DMS79 treated with DMSO at 0.1 percent for 48 hours (cell line): Measurements from ENCODE around the gene TASP1.

Experiments
- DNase-seq: peaks from one replicate; lab custom pipeline; 2025; lab: John Stamatoyannopoulos, UW

The TASP1 gene

DNA sequence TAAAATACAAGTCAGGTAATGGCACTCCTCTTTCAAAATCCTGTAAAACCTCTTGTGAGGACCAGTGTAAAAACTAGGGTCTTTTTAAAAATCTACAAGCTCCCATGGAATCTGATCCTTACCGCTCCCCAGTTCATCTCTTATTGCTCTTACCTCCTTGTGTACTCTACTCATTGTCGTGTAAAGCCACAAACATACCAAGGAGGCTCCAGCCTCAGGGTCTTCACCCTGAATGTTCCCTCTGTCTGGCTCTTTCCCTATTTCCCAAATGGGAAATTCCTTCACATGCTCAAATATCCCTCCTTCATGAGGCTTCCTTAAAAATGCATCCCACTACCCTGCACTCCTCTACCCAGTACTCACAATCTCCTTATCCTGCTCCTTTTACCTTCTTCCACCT, 67.1 kb downstream of the TASP1 start:
- no peak for DNase-seq

DNA sequence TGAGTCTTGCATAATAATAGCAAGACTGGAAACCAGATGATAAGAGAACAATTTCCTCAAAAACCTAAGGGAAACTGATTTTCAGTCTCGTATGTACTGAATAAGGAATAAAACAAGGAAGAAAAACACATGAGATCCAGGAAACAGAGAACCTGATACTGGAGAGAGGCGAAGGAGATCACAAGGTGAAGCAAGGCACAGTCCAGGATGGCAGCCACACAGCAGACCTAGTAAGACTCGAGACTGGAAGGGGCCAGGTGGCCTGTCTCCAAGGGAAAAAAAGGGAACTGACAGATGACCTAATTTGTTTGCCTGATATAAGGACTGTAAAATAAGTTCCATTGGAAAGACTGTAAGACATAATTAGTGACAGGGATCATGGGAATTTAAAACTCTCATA, 71.1 kb downstream of the TASP1 start:
- DNase-seq, result no peak

DNA sequence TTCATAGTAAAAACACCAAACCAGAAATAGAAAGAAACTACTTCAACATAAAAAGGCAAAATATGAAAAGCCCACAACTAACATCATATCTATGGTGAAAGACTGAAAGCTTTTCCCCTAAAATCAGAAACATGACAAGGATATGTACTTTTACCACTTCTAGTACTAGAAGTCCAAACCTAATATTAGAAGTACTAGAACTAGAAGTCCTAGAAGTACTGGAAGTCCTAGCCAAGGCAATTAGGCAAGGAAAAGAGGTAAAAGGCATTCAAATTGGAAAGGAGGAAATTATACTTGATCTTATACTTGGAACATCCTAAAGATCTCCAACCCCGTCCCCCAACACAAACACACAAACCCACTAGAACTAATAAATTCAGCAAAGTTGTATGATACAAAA, 74.9 kb downstream of the TASP1 start:
- no peak for DNase-seq

DNA sequence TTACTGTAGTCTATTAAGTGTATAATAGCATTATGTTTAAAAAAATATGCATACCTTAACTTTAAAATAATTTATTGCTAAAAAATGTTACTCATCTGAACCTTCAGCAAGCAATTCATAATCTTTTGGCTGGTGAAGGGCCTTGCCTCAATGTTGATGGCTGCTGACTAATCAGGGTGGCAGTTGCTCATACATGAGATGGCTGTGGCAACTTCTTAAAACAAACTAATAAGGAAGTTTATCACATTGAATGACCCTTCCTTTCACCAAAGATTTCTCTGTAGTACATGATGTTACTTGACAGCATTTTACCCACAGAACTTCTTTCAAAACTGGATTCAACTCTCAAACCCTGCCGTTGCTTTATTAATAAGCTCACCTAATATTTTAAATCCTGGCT, 84.0 kb downstream of the TASP1 start:
- DNase-seq, result no peak

DNA sequence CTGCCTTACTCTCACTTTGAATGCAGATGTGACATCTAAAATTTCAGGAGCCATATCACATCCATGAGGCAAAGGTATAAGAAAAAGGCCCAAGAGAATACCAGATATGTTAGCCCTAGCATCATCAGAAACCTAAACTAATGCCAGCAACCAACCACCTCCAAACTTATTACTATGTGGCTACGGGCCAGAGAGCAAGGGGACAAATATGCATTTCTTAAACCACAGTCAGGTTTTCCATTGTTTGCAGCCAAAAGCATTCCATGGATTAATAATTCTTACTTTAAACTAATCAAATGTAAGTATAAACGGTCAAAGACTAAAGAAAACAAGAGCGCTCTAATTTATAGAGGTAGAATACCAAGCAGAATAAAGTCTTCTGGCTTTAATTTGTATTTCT, 84.7 kb downstream of the TASP1 start:
- DNase-seq, result no peak

DNA sequence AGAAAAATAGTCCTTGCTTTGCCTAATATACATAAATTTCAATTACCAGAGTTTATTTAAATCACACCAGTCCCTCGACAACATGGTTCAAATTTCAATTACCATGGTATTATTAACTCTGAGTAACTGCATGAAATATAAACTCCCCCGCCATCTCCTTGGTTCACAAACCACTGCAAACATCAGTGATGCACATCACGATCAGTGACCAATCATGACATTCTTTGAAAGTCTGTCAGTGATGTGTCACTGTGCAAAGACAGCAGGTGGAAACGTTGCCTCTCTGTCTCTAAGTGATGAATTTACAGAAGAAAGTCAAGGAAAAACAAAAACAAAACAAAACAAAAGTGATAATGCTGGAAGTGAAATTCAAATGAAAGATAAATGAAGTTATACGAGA, 86.7 kb downstream of the TASP1 start:
- DNase-seq, result no peak

DNA sequence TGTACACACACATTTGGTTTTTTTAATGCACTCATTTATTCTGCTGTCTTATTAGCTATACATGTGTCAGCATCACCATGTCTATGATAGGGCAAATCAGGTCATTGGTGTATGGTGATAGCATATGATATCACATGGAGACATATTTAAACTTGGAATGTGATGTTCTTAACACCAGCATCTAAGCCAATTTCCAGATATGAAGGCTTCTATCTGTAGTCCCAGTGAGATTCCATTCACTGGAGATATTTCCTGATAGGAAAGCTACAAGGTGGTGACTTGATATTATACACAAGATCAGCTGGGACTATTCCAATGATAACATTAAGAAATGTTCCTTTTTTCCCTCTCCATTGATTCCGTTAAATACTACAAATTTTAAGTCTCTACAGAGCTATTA, 89.3 kb downstream of the TASP1 start:
- DNase-seq, result no peak

DNA sequence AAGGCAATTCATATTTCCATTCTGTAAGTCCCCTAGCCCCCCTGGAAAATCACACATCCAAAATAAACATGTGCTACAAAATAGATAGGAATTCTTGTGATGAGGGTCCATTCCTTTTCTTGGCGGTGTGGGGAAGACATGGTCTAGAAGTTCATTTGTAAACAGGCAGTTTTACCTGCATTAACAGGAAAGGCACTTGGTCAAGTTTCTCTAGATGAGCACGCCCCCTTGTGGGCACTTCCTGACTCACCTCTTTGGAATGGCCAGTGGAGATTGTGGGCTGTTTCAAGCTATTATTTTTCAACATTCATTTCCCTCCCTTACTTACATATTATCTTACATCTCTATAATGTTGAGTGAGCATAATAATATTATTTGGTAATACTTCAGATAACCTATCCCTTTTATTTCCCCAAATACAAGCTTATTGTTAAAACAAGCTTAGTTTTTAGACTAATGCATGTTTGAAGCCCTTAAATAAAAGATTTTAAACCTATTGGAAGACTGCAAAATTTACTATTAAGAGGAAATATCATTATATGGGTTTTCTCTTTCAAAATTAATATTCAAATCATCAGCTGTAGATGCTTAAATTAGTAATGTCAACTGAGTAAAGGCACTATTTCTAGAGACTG, 92.1 kb downstream of the TASP1 start:
- peak; percentile 38 for DNase-seq

DNA sequence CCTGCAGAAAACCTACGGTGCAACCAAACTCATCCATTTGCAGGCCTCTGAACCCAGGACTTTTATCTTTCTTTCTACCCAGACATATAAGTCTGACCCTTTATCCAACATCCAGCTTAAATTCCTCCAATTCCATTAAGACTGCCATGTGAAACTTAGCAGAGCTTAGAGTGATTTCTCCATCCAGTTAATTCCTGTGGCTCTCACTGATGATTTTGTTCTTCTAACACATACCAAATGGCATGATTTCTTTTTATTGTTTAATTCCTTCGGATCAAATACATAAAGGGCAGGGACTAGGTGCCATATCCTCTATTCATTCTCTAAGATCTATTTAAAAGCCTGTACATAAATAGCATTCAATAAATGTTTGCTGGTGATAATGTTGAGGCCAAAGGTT, 92.9 kb downstream of the TASP1 start:
- DNase-seq, result no peak

DNA sequence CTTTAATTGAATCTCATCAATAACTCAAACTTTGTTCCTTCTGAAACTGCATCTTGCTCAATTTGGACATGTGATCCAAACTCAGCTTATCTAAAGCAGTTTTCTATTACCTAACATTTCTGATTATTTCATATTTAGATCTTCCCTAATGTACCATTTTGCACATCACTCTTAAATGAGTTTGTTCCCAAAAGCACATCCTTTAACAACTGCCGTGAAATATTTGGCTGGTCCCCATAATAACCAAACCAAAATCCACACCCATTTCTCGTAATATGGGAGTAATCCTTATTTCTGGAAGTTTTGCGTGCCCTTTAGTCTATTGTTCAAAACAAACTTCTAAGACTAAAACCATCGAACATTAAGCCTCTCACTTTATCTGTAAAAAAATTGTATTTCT, 94.9 kb downstream of the TASP1 start:
- no peak for DNase-seq

DNA sequence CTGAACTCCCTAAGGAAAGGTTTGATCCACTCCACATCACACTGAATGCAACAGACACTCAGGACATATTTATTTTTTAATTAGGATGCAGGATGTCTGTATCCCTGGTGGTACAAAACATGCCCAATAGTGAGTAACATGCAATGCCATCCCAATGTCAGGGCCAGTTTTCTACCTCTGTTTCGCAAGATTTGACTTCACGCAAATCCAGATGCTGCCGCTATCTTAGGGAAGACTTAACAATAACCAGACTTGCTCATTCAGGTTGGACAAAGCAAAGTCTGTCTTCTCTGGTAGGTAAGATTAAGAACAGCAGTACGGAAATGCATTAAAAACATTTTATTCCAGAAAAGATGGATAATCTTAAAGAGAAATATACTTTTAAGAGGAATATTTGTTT, 103.1 kb downstream of the TASP1 start:
- DNase-seq, result no peak

DNA sequence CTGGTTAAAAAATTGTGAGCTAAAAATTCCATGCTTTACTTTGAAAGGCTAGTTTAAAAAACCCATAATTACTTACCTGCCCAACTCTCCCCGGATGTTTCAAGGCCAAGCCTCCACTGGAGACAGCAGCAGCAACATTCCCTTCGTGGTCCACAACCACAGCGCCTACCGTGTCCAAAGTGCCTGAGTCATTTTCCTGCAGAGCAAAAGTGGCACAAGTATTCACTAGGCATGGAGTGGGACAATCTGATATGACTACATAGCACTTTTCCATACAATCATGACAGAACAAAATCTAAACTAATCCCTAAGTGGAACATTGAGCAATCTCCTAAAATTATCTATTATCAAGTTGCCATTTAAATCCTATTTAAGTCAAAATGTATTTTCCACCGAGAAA, 104.8 kb downstream of the TASP1 start:
- DNase-seq, result no peak

DNA sequence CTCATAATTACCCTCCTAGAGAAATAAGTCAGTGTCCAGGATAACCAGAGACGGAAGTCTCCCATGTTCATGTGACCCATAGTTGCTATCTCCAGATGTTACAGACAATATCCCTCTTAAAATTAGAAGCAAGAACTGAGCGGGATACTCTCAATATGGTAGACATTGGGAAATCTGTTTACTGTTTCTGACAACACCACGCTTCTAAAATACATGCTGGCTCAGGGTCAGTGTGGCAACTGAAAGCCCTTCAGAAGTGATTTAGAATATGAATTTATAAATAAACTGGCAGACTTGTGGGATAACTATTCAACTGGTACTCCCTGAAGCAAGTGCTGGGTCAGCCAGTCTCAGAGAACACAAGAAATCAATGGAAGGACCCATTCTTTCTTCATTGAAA, 108.6 kb downstream of the TASP1 start:
- DNase-seq, result no peak

DNA sequence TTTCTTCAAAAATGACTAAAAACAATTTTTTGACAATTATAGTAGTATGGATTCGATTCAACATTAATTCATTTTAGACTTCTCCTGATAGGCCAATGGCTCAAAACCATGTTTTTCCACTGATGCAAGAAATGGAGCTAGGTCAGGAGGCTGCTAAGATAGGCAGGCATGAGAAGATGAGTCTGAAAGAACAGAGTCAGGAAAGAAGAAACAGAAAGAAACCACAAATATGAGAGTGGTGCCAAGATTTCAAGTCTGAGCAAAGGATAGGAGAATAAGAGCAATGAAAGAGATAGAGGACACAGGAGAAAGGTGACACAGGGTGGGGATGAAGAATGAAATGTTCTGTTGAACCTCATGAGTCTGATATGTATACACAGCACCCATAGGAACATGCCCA, 112.2 kb downstream of the TASP1 start:
- no peak for DNase-seq

DNA sequence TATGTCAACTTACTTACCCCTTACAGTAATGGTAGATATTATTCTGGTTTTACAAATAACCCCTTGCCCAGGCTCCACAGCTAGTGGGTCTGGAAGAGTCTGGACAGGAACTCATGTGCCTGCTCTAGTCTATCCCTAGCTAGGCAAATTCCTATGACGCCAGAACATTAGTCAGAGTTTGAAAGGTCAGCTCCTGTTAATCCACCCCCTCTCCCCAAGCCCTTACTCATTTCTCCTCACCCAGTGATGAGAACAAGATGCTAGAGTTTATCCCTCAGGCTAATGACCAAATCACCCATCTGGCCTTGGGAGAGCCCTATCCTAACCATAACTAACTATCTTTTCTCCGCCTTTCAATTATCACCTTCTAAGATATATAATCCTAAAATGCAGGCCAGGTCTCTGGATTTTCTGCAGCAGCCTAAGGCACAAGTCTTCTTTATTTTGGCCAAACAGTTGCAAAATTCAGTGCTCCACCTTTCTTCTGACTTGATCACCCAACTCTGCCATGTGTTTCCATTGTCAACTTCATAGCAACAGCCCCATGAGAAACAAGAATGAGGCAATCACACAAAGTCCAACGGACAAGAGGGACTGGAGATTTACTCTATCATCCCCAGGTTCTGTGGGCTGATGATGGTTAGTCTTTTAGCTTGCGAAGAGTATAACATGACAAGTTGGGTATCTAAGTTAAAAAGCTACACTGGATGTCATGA, 113.3 kb downstream of the TASP1 start:
- DNase-seq, result no peak

DNA sequence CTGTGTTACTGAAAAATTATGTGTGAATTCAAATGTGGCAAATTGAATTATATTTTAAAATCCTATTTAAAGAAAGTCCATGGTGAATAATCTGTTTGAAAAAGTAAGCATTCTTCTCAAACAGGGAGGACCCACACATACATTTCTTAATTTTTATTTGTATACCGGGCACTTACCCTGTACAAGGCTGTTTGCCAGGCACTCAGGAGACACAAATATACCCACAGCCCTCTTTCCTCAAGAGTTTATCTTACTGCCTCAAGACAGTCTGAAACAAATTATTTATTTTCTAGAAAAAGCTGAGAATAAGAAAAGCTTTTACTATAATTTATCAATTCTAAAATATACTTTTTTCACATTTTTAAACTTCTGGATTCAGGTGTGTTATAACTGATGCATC, 114.4 kb downstream of the TASP1 start:
- DNase-seq, result no peak

DNA sequence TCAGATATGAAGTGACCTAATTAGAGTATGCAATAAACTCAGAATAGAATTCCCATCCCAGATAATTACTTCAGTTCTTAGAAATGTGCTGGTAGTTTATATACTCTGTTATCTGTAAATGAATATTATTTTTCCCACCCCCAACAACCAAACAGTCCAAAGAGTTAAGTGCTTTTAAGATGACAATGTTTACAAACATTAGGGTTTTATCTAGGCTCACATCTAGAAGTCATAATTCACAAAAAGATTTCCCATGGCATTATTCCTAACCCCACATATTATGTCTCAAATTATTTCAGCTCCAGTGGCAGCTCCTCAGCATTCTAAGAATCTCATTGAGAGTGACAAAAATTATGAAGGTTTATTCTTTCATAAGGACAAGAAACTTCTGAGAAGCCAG, 120.9 kb downstream of the TASP1 start:
- no peak for DNase-seq

DNA sequence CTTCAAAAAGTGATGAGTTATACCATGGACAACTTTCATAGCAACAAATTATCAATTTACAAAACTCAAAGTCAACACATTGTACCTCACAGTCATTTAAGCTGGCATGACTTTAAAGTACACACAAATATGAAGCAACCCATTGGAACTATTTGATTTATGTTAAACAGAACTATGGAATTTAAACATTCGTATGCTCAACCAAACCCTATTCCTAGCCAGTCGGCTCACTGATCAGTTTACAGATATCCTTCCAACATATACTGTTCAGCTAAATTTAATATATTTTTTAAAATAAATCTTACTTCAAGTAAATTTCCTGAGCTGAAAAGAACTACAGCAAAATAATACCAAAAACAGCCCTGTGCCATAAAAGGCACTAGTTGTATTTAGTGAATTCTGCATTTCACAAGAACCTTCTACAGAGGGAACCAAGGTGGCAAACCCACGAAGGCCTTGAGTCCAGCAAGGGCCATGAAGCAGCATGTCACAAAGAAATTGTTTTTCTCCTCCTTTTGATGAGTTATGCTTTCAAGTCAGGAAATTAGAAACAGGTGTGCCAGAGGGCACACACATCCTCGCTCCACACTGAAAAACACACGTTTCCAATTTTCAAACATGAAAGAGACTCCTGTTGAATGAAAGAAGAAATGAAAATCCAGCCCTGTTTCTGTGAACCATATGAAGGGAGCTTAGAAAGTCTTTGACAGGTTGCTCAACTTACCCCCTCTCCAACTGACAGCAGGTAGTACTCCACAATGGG, 122.8 kb downstream of the TASP1 start:
- DNase-seq, result no peak

DNA sequence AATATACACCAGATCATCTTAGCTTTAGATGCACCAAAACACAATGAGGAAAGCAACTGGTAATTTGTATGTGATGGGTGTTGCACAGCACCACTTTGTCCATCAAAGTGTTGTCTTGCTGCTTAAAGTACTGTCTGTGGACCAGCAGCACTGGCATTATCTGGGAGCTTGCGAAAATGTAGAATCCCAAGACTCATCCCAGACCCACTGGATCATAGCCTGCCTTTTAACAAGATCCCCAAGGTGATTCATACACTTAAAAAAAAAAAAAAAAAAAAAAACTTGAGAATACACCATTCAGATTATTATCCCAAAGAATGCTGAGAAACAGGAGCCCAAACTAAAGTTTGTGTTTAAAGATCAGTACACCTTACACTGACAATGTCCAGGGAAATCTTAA, 123.4 kb downstream of the TASP1 start:
- DNase-seq, result no peak

DNA sequence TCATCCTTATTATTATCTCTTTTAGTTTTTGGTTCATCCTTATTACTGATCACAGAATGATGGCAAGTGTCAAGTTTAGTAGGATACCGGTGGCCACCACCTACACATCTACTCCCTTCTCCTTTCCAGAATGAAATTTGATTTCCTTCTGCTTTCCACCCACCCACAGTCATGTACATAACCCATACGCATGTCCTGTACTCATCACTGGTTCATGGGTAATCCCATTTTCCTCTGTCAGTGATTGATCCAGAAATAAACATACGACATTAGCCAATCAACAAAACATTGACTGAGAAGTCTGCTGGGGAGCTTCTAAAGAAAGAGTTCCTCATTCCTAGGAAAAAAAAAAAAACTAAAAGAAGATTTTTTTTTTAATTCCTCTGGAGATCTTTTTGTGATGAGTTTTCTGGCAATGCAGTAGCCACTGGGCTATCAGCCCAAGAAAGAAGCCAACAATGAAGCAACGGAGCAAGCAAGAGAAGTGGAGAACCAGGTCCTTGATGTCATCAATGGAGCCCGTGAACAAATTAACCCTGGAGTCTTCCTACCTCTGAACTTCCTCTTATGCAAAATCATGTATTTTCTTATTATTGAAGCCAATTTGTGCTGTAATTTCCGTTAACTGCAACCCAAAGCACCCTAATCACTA, 127.8 kb downstream of the TASP1 start:
- DNase-seq, result no peak

DNA sequence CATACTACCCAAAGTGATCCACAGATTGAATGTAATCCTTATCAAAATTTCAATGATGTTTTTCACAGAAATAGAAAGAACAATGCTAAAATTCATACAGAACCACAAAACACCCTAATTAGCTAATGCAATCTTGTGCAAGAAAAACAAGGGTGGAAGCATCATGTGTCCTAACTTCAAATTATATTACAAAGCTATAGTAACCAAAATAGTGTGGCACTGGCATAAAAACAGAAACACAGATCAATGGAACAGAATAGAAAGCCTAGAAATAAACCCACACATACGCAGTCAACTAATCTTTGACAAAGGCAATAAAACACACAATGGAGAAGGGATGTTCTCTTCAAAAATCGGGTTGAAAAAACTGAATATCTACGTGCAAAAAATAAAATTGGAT, 131.1 kb downstream of the TASP1 start:
- no peak for DNase-seq

DNA sequence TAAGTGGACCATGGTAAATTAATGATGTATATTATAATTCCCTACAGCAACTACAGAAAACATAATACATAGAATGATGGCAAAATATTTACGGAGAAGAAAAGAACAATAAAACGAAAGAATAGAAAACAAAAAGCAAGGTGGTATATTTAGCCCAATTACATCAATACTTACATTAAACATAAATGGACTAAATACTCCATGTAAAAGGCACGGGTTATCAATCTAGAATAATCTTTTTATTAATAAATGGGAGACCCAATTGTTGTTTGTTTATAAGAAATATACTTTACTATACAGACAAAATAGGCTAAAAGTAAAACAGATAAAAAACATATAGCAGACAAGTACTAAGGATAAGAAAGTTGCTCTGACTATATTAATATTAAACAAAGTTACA, 137.2 kb downstream of the TASP1 start:
- no peak for DNase-seq

DNA sequence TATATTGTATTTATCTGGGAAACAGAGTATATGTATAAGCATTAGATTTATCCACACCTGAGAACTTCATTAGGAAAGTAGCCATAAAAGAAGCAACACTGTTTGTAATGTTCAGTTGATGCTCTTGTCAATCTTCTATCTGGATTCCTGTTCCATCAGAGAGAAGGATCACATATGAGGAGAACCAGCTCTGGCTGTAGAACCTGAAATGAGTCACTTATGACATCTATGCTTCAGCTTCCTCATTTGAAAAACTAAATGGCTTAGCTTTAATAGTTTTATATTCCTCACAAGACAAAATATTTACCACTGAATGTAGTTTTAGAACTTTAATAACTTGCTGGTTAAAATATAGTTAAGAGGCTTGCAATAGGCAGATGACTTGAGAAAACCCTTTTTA, 144.7 kb downstream of the TASP1 start:
- no peak for DNase-seq
